CD14-positive monocyte (primary cell): Measurements from ENCODE around the gene CCDC141. TPM values are rescaled to one million over a fixed set of nuclear protein-coding genes. Genes with fewer than 3 reads are reported as not detected.

ENCODE experiments used
- DNase-seq, 3 donors: peaks; one replicate each; pipeline ENCODE4 v3.0.0-alpha.2; 2011 to 2022
- H2AFZ ChIP-seq: 2 replicates; pipeline ENCODE4 v1.6.0; 2012; ENCODE audit warnings: mild to moderate bottlenecking, low read depth, low read length, inconsistent platforms; ENCODE audit not compliant: insufficient read depth, poor library complexity, severe bottlenecking
- H3K27ac ChIP-seq, 2 donors: 1 replicate in 1 of 2; 2 replicates in 1 of 2; pipeline ENCODE4 v1.5.1; 2012 to 2013; ENCODE audit warnings: low read length in 2 of 2, control low read depth in 1 of 2, inconsistent platforms in 1 of 2, low read depth in 1 of 2, mild to moderate bottlenecking in 1 of 2
- H3K27me3 ChIP-seq, 2 donors: one replicate each; pipeline versions ENCODE4 v1.6.0 to v1.6.1; 2011 to 2013; ENCODE audit warnings: low read length in 2 of 2; ENCODE audit not compliant: control insufficient read depth in 2 of 2, insufficient read depth in 2 of 2
- H3K36me3 ChIP-seq, 2 donors: replicated peaks in 1 of 2; 1 replicate in 1 of 2; 2 replicates in 1 of 2; pipeline versions ENCODE4 v1.5.1 to v1.6.1; 2012 to 2013; ENCODE audit warnings: low read length in 2 of 2, control low read depth in 1 of 2, inconsistent platforms in 1 of 2, mild to moderate bottlenecking in 1 of 2; ENCODE audit not compliant: insufficient read depth in 2 of 2, control insufficient read depth in 1 of 2
- H3K4me1 ChIP-seq, 2 donors: 1 replicate in 1 of 2; 2 replicates in 1 of 2; pipeline versions ENCODE4 v1.5.1 to v1.6.1; 2012 to 2013; ENCODE audit warnings: low read length in 2 of 2, control low read depth in 1 of 2, inconsistent platforms in 1 of 2, mild to moderate bottlenecking in 1 of 2, moderate library complexity in 1 of 2; ENCODE audit not compliant: insufficient read depth in 2 of 2, control insufficient read depth in 1 of 2
- H3K4me2 ChIP-seq: replicated peaks from 2 replicates; pipeline ENCODE3; 2012; ENCODE audit warnings: low read length, moderate library complexity, mild to moderate bottlenecking; ENCODE audit not compliant: poor library complexity, severe bottlenecking; ENCODE audit errors: extremely low read depth
- H3K4me3 ChIP-seq, 3 experiments: fragments of 200-600 bp in 1 of 3; sonication (generic) in 1 of 3; replicated peaks in 1 of 3; 1 replicate in 2 of 3; 2 replicates in 1 of 3; pipeline ENCODE4 v1.5.1; 2011 to 2013; ENCODE audit warnings: low read length in 3 of 3, mild to moderate bottlenecking in 3 of 3, control low read depth in 2 of 3, low read depth in 2 of 3, inconsistent platforms in 1 of 3, moderate library complexity in 1 of 3
- H3K79me2 ChIP-seq: 2 replicates; pipeline ENCODE4 v1.6.0; 2012; ENCODE audit warnings: mild to moderate bottlenecking, control low read depth, inconsistent platforms, low read length, moderate library complexity; ENCODE audit not compliant: insufficient read depth
- H3K9ac ChIP-seq: 2 replicates; pipeline ENCODE4 v1.6.0; 2017; ENCODE audit warnings: low read length, mild to moderate bottlenecking; ENCODE audit not compliant: insufficient read depth, poor library complexity, severe bottlenecking
- H3K9me3 ChIP-seq, 2 donors: replicated peaks in 1 of 2; 1 replicate in 1 of 2; 2 replicates in 1 of 2; pipeline versions ENCODE4 v1.5.1 to v1.6.1; 2012 to 2013; ENCODE audit warnings: low read length in 2 of 2, control low read depth in 1 of 2; ENCODE audit not compliant: control insufficient read depth in 1 of 2, insufficient read depth in 1 of 2
- H4K20me1 ChIP-seq: 2 replicates; pipeline ENCODE4 v1.6.0; 2012; ENCODE audit warnings: mild to moderate bottlenecking, low read length, control low read depth, moderate library complexity; ENCODE audit not compliant: insufficient read depth
- H3K27ac Mint-ChIP-seq, 7 donors: one replicate each; pipeline ENCODE4 v1.8.0; 2020; ENCODE audit warnings: mild to moderate bottlenecking in 7 of 7, mixed read lengths in 7 of 7, moderate library complexity in 6 of 7, inconsistent platforms in 2 of 7
- H3K27me3 Mint-ChIP-seq, 3 donors: one replicate each; pipeline ENCODE4 v1.8.0; 2021 to 2022; ENCODE audit warnings: low read depth in 3 of 3, mild to moderate bottlenecking in 3 of 3, mixed read lengths in 3 of 3, moderate library complexity in 3 of 3, inconsistent platforms in 1 of 3
- H3K36me3 Mint-ChIP-seq, 2 donors: one replicate each; pipeline ENCODE4 v1.8.0; 2020; ENCODE audit warnings: mixed read lengths in 2 of 2, inconsistent platforms in 1 of 2, mild to moderate bottlenecking in 1 of 2
- H3K4me1 Mint-ChIP-seq: one replicate; pipeline ENCODE4 v1.8.0; 2020; ENCODE audit warnings: mild to moderate bottlenecking, mixed read lengths
- H3K4me3 Mint-ChIP-seq, 2 donors: one replicate each; pipeline ENCODE4 v1.8.0; 2020; ENCODE audit warnings: mild to moderate bottlenecking in 2 of 2, mixed read lengths in 2 of 2, moderate library complexity in 1 of 2
- H3K9me3 Mint-ChIP-seq, 7 donors: one replicate each; pipeline ENCODE4 v1.8.0; 2020 to 2022; ENCODE audit warnings: mixed read lengths in 7 of 7, mild to moderate bottlenecking in 6 of 7, moderate library complexity in 6 of 7, inconsistent platforms in 2 of 7
- WGBS: methylation state at CpG from one replicate; pipeline ENCODE4 v1.1.5; 2013; ENCODE audit warnings: missing lambda C conversion rate; ENCODE audit not compliant: insufficient coverage; 5-methylcytosine and 5-hydroxymethylcytosine counted together
- intact Hi-C, 2 donors: fragments of 100-400 bp; cut with micrococcal nuclease; formaldehyde crosslinking; loops; one replicate each; pipeline versions ENCODE4 v1.15.0 to v1.15.1; 2023
- polyA plus RNA-seq, 3 donors: library from polyadenylated mRNA; depleted of rRNA in 1 of 3; unstranded in 2 of 3; stranded (reverse) in 1 of 3; fragments of 300-500 nt in 2 of 3; fragments of >200 nt in 1 of 3; fragmentation: Illumina TruSeq in 2 of 3; gene quantifications; 1 replicate in 2 of 3; 2 replicates in 1 of 3; pipeline ENCODE4 v1.2.3, GENCODE V29; 2012 to 2021
- TF ChIP-seq, protein P1 (sequence below): fragments of 200-600 bp; IDR thresholded peaks from one replicate; pipeline ENCODE4 v1.8.0; 2022; ENCODE audit warnings: antibody characterized with exemption, mild to moderate bottlenecking

Gene CCDC141
- polyA plus RNA-seq, 3 donors = not detected

DNA sequence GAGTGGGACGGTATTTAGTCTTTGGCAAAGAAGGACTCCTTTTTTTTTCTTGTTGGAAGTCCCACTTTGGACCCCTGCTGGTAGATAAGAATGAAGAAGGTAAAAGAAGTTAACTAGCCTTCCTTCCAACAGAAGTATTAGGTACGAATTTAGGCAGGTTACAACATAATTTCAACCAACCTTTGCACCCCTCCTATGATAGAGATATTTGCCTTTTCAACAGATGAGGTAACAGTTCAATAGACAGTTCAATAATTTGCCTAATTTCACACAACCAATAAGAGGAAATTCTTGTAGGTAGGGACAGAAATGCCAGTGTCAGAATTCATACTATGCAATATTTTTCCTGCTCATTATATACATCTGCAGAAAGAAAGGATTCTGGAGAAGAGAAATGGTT lies 100.8 kb downstream of the CCDC141 start:
- H3K9ac ChIP-seq = no peak overlapping the region
- H3K27ac ChIP-seq = no peak overlapping the region
- H3K27ac Mint-ChIP-seq = no peak overlapping the region
- H3K36me3 Mint-ChIP-seq = no peaks in the 10 kb centered on the region
- no peaks in the 10 kb centered on the region for H3K9me3 ChIP-seq
- H3K36me3 ChIP-seq = no peaks in the 10 kb centered on the region
- H3K4me3 Mint-ChIP-seq = no peak overlapping the region
- H3K4me1 Mint-ChIP-seq = no peaks in the 10 kb centered on the region
- WGBS = no CpG with 5 or more reads among the region's 2 CpGs
- TF ChIP-seq, protein P1, sequence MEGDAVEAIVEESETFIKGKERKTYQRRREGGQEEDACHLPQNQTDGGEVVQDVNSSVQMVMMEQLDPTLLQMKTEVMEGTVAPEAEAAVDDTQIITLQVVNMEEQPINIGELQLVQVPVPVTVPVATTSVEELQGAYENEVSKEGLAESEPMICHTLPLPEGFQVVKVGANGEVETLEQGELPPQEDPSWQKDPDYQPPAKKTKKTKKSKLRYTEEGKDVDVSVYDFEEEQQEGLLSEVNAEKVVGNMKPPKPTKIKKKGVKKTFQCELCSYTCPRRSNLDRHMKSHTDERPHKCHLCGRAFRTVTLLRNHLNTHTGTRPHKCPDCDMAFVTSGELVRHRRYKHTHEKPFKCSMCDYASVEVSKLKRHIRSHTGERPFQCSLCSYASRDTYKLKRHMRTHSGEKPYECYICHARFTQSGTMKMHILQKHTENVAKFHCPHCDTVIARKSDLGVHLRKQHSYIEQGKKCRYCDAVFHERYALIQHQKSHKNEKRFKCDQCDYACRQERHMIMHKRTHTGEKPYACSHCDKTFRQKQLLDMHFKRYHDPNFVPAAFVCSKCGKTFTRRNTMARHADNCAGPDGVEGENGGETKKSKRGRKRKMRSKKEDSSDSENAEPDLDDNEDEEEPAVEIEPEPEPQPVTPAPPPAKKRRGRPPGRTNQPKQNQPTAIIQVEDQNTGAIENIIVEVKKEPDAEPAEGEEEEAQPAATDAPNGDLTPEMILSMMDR = no peak
- H3K4me1 ChIP-seq = no peaks in the 10 kb centered on the region
- H3K4me2 ChIP-seq = no peak overlapping the region
- peaks cover 0 to 2% (median 0%) of the 10 kb centered on the region in 3 donors for H3K27me3 Mint-ChIP-seq
- H3K4me3 ChIP-seq = no peak overlapping the region
- H3K79me2 ChIP-seq = no peaks in the 10 kb centered on the region
- DNase-seq = no peak
- H3K9me3 Mint-ChIP-seq = peaks cover 0 to 4% (median 2%) of the 10 kb centered on the region in 7 donors
- no peak overlapping the region for H2AFZ ChIP-seq
- H3K27me3 ChIP-seq = no peaks in the 10 kb centered on the region
- intact Hi-C loops = no loop called here
- no peaks in the 10 kb centered on the region for H4K20me1 ChIP-seq

DNA sequence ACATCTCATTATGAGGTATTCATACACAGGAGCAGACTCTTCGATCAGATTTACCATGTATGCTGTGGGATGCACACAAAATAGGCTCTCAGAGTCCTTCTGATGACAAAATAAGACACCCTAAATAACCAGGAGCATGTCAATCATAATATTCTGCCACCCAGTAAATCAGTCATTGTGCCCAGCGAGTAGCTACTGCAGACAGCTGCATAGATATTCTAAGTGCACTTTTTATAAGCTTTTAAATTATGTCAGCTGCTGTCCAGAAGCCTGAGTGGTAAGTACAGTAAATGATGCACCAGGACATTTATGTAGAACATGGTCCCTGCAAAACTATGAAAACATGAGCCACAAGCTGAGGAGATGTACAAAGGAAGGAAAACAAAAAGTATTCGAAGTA lies 102.9 kb downstream of the CCDC141 start:
- Mint-ChIP-seq H3K4me3 (no peak overlapping the region), H3K4me1 (no peaks in the 10 kb centered on the region), H3K27ac (no peak overlapping the region), H3K9me3 (peaks cover 0 to 4% (median 0%) of the 10 kb centered on the region in 7 donors), H3K36me3 (no peaks in the 10 kb centered on the region), H3K27me3 (peaks cover 0 to 2% (median 0%) of the 10 kb centered on the region in 3 donors)
- intact Hi-C loops = no loop called here
- no peaks in the 10 kb centered on the region for H3K79me2 ChIP-seq
- H4K20me1 ChIP-seq = no peaks in the 10 kb centered on the region
- no peak overlapping the region for H3K4me2 ChIP-seq
- no peak for DNase-seq
- H3K27ac ChIP-seq = no peak overlapping the region
- no peak overlapping the region for H3K4me3 ChIP-seq
- no peaks in the 10 kb centered on the region for H3K36me3 ChIP-seq
- H3K4me1 ChIP-seq = no peaks in the 10 kb centered on the region
- 89% methylated on average over 1 of the region's 3 CpGs for WGBS
- H3K9ac ChIP-seq = no peak overlapping the region
- no peaks in the 10 kb centered on the region for H3K9me3 ChIP-seq
- H2AFZ ChIP-seq = no peak overlapping the region
- TF ChIP-seq, protein P1 = no peak
- no peaks in the 10 kb centered on the region for H3K27me3 ChIP-seq
